ENCODE data around the gene P3H2. TPM values are rescaled to one million over a fixed set of nuclear protein-coding genes. Genes with fewer than 3 reads are reported as not detected.
A peak's percentile ranks its signal among the peaks of the same experiment; 100 is the strongest.

The P3H2 gene
- total and polyA plus RNA-seq, 2 donors (not counting 1 experiment from before 2014, with no cell fraction given), result not detected

GRCh38 chr3:190119461-190120268, 1.0 kb downstream of the P3H2 start:
- ChIA-PET POLR2A (no interaction called here), CTCF (no interaction called here)
- Histone ChIP-seq H3K36me3 (replicated peaks in 1 of 2; ENCODE audit: control extremely low read depth in 1 of 2, control insufficient read depth in 1 of 2, extremely low read depth in 1 of 2, insufficient read depth in 2 of 2, low read length in 1 of 2) (no peaks in the 10 kb centered on the region), H3K9me3 (ENCODE audit: control extremely low read depth in 1 of 3, control insufficient read depth in 2 of 3, insufficient read depth in 1 of 3, low read length in 2 of 3) (peaks cover 0 to 3% (median 1%) of the 10 kb centered on the region in 3 donors), H4K20me1 (ENCODE audit: control insufficient read depth, insufficient read depth, low read length, poor library complexity, severe bottlenecking) (no peaks in the 10 kb centered on the region), H3K4me3 (ENCODE audit: control extremely low read depth in 1 of 5, extremely low read depth in 1 of 5, insufficient read depth in 1 of 5, low read depth in 2 of 5, low read length in 4 of 5) (no peak overlapping the region), H3K4me2 (replicated peaks; ENCODE audit: low read depth, low read length, poor library complexity, severe bottlenecking) (peak overlapping the region; percentile 54), H3K27ac (ENCODE audit: low read length in 2 of 2) (no peak overlapping the region), H3K4me1 (ENCODE audit: control insufficient read depth in 2 of 2, insufficient read depth in 2 of 2, low read length in 2 of 2) (peaks cover 4 to 5% of the 10 kb centered on the region in 2 donors), H2AFZ (ENCODE audit: insufficient read depth, low read depth, low read length, poor library complexity, severe bottlenecking) (no peak overlapping the region), H3K9ac (ENCODE audit: low read length) (no peak overlapping the region), H3K27me3 (replicated peaks in 1 of 4; ENCODE audit: control extremely low read depth in 1 of 4, control insufficient read depth in 3 of 4, insufficient read depth in 4 of 4, low read length in 3 of 4) (peaks cover 0 to 31% (median 22%) of the 10 kb centered on the region in 4 experiments), H3K79me2 (ENCODE audit: control insufficient read depth, insufficient read depth, low read length) (no peaks in the 10 kb centered on the region)
- Mint-ChIP-seq H3K27ac (no peak overlapping the region), H3K4me1 (peaks cover 10% of the 10 kb centered on the region), H3K27me3 (peaks cover 53% of the 10 kb centered on the region), H3K9me3 (ENCODE audit: insufficient read depth) (peaks cover 4% of the 10 kb centered on the region), H3K4me3 (peak overlapping the region; percentile 32)
- TF ChIP-seq EZH2 (IDR thresholded peaks at IDR 0.05; ENCODE audit: borderline replicate concordance, insufficient read depth, low read depth, low read length, poor library complexity, severe bottlenecking) (no peak), CTCF (IDR thresholded peaks at IDR 0.05) (no peak)
- ATAC-seq (ENCODE audit: low read depth), result no peak
- DNase-seq, result no peak
- 7% methylated on average over 6 of the region's 9 CpGs for WGBS (ENCODE audit: insufficient coverage)
- intact Hi-C loops (cut with micrococcal nuclease), result no loop called here

GRCh38 chr3:190118438-190118837, 2.3 kb downstream of the P3H2 start:
- Histone ChIP-seq H3K27me3 (replicated peaks in 1 of 4; ENCODE audit: control extremely low read depth in 1 of 4, control insufficient read depth in 3 of 4, insufficient read depth in 4 of 4, low read length in 3 of 4) (peaks cover 0 to 26% (median 19%) of the 10 kb centered on the region in 4 experiments), H2AFZ (ENCODE audit: insufficient read depth, low read depth, low read length, poor library complexity, severe bottlenecking) (no peak overlapping the region), H3K79me2 (ENCODE audit: control insufficient read depth, insufficient read depth, low read length) (no peaks in the 10 kb centered on the region), H3K4me1 (ENCODE audit: control insufficient read depth in 2 of 2, insufficient read depth in 2 of 2, low read length in 2 of 2) (peaks cover 4 to 5% of the 10 kb centered on the region in 2 donors), H3K4me2 (replicated peaks; ENCODE audit: low read depth, low read length, poor library complexity, severe bottlenecking) (no peak overlapping the region), H3K4me3 (ENCODE audit: control extremely low read depth in 1 of 5, extremely low read depth in 1 of 5, insufficient read depth in 1 of 5, low read depth in 2 of 5, low read length in 4 of 5) (no peak overlapping the region), H3K36me3 (replicated peaks in 1 of 2; ENCODE audit: control extremely low read depth in 1 of 2, control insufficient read depth in 1 of 2, extremely low read depth in 1 of 2, insufficient read depth in 2 of 2, low read length in 1 of 2) (no peaks in the 10 kb centered on the region), H4K20me1 (ENCODE audit: control insufficient read depth, insufficient read depth, low read length, poor library complexity, severe bottlenecking) (no peaks in the 10 kb centered on the region), H3K27ac (ENCODE audit: low read length in 2 of 2) (no peak overlapping the region), H3K9ac (ENCODE audit: low read length) (no peak overlapping the region), H3K9me3 (ENCODE audit: control extremely low read depth in 1 of 3, control insufficient read depth in 2 of 3, insufficient read depth in 1 of 3, low read length in 2 of 3) (peaks cover 0 to 3% (median 0%) of the 10 kb centered on the region in 3 donors)
- DNase-seq, result no peak
- ChIA-PET CTCF (no interaction called here), POLR2A (no interaction called here)
- intact Hi-C loops (cut with micrococcal nuclease), result no loop called here
- H3K27me3 Mint-ChIP-seq, result peaks cover 46% of the 10 kb centered on the region
- no peaks in the 10 kb centered on the region for H3K9me3 Mint-ChIP-seq (ENCODE audit: insufficient read depth)
- H3K27ac Mint-ChIP-seq, result no peak overlapping the region
- H3K4me3 Mint-ChIP-seq, result no peak overlapping the region
- ATAC-seq (ENCODE audit: low read depth), result no peak
- H3K4me1 Mint-ChIP-seq, result peaks cover 10% of the 10 kb centered on the region
- 100% methylated on average over 2 of the region's 3 CpGs for WGBS (ENCODE audit: insufficient coverage)
- no peak for TF ChIP-seq CTCF (IDR thresholded peaks at IDR 0.05)
- no peak for TF ChIP-seq EZH2 (IDR thresholded peaks at IDR 0.05; ENCODE audit: borderline replicate concordance, insufficient read depth, low read depth, low read length, poor library complexity, severe bottlenecking)

All from B cell (primary cell).